Activated naive CD8-positive, alpha-beta T cell treated with anti-CD3 and anti-CD28 coated beads, Interleukin-2, amount 50 U/mL, for 16 hours (primary cell): Measurements from ENCODE around the gene FBRS.

Source experiments
- DNase-seq: peaks from one replicate; pipeline ENCODE4 v3.0.0-alpha.2; 2020; ENCODE audit warnings: low read depth, low spot score

Gene FBRS

GRCh38 chr16:30644334-30644830 is 13.8 kb upstream of the FBRS start:
- DNase-seq, result no peak

- no peak for DNase-seq
These were observed 12.5 kb upstream of the FBRS start for GRCh38 chr16:30645727-30646126.

DNA sequence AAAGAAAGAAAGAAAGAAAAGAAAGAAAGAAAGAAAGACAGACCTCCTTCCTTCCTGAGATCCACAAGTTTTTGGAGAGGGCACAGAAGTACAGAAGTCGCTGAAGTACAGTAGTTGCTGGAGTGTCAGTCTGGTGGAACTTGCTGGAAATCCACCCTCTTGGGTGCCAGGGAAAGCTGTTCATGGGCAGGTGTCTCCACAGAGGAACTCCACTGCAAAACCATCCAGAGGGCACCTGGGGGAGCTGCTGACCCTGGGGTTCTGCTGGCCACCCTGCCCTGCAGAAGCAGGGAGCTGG is 11.0 kb upstream of the FBRS start:
- DNase-seq, result no peak

DNA sequence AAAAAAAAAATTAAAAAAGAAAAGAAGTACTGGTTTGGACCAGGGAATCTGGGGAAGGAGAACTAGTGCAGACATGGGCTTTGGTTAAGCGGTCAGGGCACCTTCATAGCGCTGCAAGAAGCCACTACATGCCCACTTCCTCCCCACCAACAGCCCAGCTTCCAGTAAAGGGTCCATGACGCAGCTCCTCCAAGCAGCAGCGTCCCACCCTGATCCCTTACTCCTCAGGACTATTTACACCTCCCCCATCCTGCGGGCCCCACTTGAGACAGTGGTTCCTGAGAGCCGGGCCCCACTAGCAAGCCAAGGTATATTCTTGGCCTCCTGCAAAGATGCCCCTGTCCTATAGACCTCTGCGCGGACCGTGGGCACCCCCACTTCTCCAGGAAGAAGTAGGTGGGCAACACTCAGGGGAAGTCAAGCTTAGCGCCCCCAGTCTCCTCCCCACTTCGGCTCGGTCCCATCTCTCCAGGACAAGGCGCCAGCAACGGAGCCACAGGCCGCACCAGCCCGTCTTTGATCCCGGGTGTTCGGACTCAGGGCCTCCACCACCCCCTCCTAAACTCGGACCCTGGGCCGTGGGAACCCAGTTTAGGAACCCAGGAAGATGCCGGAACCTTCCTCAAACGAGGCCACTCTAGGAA is 8.4 kb upstream of the FBRS start:
- no peak for DNase-seq

DNA sequence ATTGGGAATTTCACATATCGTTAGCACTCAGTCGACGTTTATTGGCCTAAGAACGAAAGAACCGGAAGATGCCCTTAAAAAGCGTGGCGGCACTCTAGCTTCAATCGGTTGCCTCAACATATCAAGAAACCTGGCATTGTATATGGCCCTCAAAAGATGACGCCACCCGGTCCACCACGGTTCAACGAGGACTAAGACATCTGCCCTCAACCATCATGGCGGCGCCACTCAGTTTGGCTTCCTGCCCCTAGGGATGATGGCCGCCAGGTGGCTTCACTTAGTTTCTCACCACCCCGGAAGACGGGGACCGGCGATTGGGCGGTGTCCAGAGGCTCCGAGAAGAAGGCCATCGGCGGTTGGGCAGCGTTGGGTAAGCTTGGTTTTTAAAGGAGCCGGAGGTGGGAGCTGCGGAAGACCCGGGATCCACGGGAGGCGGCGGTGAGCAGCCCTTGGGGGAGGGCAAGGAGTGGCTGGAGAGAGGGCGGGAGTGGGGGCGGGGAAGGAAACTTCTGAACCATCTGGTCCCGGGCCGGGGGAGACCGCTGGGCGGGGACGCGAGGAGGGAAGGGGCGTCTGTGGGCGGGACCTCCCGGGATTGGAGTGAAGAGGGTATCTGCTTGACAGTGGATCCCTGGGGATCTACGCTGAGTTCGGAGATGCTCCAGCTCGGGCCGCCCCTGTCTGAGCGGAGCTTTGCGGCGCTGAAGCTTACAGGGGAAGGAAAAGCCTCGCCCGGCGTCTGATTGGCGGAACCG is 7.7 kb upstream of the FBRS start, which contains the start of gene PRR14:
Gene PRR14 (plus strand): TSS at position 592 of the 755 bp plus-strand sequence. CDS start 686 bp downstream, outside the sequence.
- peak; percentile 96 for DNase-seq

DNA sequence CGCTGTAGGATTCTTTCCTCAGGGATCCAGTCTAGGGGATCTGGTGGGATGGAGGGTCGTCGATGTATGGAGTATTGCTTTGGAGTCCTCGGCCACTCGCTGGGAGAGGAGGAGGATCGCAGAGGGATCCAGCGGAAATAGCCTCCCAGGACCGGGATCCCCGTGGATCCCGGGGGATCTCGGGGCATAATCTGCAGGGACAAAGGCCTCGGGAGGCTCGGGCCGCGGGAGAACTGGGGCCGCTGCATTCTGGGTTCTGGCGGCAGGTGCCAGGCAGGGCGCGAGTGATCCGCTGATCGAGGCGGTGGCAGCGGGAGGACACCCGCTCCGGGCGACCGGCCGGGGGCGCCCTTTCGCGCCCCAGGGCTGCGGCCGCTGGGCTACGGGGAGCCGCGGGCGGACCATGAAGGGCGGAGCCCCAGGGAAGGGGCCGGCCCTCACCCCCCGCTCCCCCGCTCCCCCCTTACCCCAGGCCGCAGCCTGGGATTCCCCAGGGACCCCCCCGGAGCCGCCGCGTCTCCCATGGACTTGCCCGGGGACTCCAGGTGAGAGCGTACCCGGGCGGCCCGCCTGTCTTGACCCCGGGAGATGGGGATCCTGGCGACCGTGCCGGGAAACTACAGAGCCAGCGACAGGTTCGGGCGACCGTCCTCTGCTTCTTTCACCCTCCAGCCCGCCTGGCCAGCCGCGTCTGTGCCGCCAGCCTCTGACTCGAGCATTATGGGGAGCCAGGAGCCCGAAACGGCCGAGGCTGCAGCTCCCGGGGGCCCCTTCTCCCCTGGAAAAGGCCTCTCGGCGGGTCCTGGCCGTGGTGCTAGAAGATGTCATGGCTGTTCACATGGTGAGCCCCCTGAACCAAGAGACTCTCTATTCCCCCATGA is 6.9 kb upstream of the FBRS start:
- DNase-seq, result peak; percentile 55

- no peak for DNase-seq
These were observed 6.3 kb upstream of the FBRS start for GRCh38 chr16:30652005-30652296.

GRCh38 chr16:30652718-30653117 is 5.5 kb upstream of the FBRS start:
- DNase-seq, result no peak

DNA sequence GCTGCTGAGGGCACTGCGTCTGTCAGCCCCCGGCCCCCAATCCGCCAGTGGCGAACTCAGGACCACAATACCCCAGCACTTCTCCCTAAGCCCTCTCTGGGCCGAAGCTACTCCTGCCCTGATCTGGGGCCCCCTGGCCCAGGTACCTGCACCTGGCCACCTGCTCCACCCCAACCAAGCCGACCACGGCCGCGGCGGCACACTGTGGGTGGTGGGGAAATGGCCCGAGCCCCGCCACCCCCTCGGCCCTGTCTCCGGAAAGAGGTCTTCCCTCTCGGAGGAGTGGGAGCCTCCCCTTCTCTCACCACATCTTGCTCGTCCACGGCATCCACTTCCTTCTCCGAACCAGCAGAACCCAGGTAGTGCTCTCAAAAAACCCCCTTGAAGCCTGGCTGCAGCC is 3.4 kb upstream of the FBRS start:
- DNase-seq, result no peak

DNA sequence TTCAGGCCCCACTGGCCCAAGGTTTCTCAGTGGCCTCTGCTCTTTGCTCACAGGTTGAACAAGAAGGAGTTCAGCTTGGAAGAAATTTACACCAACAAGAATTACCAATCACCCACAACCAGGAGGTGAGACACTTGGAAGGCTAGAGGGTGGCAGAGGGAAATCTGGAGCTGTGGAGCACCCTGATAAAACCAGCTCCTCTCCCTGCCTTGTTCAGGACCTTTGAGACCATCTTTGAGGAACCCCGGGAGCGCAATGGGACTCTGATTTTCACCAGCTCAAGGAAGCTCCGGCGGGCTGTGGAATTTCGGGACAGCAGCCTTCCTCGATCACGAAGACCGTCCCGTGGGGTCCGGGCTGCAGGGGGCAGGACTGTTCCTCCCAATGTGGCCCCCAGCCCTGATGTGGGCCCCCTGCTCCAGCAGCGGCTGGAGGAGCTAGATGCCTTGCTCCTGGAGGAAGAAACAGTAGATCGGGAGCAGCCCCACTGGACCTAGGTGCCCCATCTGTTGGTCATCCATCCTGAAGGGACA is 2.4 kb upstream of the FBRS start:
- DNase-seq, result no peak

- no peak for DNase-seq
These were observed 1.8 kb upstream of the FBRS start for GRCh38 chr16:30656388-30656787.

GRCh38 chr16:30656974-30657865 is 1.0 kb upstream of the FBRS start:
- DNase-seq, result no peak

DNA sequence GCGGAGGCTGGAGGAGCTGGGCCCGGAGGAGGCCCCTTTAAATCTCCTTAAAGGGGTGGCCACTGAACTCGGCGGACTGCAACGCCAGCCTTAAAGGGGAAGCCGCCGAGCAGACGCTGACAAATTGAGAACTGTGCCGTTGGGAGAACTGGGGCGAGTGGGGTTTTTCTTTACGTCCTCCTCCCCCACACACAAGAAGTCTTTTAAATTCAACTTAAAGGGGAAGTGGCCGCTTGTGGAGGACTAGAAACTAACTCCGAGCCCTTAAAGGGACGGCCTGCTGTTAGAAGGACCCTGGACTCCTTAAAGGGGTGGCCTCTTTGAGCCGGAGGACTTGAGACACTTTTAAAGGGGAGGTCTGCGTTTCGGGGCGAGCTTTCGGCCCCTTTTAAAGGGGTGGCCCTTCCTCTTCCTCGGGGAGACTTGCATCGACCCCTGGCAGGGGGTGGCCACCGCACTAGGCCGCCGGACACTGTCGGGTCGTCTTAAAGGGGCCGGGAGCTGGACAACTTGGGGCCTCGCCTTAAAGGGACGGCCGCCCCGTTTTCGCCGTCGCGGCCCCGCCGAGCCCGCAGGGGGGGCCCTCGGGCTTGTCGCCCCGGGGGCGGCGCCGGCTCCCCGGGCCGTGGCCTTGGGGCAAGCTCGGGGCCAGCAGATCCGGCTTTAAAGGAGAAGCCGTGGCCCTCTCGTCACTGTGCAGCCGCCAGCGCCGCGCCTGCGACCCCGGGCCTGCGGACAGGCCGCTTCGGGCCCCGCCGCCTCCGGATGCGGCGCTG is 688 bp downstream of the FBRS start:
- DNase-seq, result no peak

DNA sequence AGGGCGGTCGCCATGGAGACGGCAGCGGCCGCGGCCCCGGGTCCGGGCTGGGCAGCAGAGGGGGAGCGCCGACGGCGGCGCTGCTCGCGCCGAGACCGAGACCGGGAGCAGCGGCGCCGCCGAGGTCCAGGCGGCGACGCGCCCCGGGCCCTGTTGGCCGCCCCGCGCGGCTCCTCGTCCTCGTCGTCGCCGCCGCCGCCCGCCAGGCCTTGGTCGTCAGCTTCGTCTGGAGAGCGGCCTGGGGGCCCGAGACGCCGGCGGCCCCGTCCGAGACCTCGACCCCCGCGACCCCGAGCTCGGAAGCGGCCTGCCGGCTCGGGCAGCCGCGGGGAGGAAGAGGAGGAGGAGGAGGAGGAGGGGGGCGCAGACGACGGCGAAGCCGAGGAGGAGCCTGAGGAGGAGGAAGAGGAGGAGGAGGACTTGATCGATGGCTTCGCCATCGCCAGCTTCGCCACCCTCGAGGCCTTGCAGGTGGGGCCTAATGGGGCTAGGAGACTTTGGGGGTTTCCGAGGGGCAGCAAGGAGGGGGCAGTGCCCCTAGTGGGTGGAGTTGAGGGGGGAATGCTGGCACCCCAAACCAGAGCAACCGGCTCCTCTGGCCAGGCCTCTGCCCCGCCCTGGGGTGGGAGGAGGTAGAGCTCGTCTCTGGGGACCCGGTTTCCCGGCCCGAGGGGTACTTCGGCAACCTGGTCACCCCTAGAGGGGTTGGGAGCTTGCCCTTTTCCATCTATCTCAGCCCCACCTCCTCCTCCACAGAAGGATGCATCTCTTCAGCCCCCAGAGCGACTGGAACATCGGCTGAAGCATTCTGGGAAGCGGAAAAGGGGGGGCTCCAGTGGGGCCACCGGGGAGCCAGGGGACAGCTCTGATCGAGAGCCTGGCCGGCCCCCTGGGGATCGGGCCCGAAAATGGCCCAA is 1.5 kb downstream of the FBRS start:
- no peak for DNase-seq

DNA sequence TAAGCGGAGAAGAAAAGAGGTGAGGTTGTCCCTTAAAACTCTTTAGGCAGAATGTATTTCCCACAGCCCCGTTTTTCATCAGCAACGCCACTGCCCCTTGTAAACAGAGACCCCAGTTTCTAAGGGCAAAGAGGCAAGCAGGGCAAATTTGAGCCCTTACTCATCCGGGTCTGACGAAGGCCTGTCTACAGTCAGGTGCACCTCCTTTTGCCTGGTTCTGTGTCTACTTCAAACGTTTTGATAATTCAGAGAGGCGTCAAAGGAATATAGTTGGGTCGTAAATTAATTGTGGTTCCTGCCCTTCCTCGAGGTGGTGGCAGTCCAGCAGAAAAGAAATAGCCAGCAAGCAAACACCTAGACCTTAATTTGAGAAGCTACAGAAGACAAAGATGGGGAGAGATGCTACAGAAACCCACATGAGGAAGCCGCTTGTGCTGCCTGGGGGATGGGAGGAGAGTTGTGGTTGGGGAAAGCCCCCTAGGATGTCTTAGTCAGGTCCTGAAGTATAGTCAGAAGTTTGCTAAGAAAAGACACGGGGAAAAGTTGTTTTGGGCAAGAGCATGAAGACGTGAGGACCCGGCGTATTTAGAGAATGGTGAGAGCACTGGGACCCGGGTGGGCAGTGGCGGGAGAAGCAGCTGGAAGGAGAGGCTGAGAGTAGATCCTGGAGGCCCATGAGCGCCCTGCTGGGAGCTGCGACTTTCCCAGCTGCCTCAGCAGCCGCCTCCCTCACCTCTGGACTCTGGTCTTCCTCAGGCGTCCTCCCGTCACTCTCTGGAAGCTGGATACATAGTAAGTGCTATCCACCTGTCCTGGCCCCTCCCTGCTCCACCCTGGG is 2.4 kb downstream of the FBRS start:
- peak; percentile 67 for DNase-seq

- DNase-seq, result no peak
These were observed 4.2 kb downstream of the FBRS start for GRCh38 chr16:30662449-30662848.

GRCh38 chr16:30663038-30663437 is 4.8 kb downstream of the FBRS start:
- DNase-seq, result no peak

DNA sequence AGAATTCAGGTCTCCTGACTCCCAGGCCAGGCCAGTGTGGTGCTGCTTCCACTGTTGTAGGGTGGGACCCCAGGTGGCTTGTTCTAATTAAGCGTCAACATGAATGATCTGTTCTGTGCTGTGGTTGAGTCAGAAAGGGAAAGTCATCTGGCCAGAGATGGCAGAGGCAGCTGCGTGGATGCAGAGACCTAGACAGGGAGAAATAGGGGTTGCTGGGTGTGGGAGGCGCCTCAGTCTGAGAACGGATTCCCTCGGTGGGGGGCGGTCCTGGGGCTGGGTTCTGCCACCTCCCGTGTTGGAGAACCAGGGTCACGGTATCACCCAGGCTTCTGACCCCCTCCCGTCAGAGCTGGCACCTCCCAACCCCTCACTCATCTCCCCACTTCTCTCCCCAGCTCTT is 5.6 kb downstream of the FBRS start:
- DNase-seq, result no peak
